GM12892 (cell line): Measurements from ENCODE around the gene CTNNAL1.

Source experiments
- POLR2A ChIP-seq: IDR thresholded peaks from 2 replicates; pipeline ENCODE4 v1.6.1; 2011; ENCODE audit warnings: low read depth, low read length, control low read depth
- POLR2AphosphoS5 ChIP-seq: IDR thresholded peaks from 2 replicates; pipeline ENCODE4 v1.6.1; 2011; ENCODE audit warnings: low read depth, low read length, control low read depth

DNA sequence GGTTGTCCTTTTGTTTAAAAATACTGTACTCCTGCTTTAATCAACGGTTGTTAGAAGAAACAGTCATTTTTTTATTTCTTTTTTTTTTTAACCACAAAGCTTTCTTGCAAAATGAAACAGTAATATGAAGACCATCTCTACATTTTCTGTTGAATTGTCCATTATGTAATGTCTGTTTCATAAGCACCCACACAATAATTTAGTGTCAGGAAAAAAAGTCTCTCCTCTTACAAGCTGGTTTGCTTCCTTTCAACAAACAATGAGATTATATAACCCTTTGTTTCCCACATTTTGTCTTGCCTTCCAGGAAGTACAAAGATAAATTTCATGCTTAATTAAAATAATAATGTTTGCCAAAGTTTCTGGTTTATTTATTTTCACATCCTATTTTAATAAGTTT, 16.7 kb downstream of the CTNNAL1 start:
- TF ChIP-seq POLR2AphosphoS5 (no peak), POLR2A (no peak)
